HuH-7.5 (cell line): Measurements from ENCODE around the gene XRCC5.
"Not testable (repeated sequence)": the region's sequence is repeated elsewhere in the genome, so short reads cannot be mapped to it uniquely, and the experiment has no call there.

Experiments used
- DNase-seq: peaks from one replicate; pipeline ENCODE4 v3.0.0; 2011; ENCODE audit warnings: low spot score

Gene XRCC5

DNA sequence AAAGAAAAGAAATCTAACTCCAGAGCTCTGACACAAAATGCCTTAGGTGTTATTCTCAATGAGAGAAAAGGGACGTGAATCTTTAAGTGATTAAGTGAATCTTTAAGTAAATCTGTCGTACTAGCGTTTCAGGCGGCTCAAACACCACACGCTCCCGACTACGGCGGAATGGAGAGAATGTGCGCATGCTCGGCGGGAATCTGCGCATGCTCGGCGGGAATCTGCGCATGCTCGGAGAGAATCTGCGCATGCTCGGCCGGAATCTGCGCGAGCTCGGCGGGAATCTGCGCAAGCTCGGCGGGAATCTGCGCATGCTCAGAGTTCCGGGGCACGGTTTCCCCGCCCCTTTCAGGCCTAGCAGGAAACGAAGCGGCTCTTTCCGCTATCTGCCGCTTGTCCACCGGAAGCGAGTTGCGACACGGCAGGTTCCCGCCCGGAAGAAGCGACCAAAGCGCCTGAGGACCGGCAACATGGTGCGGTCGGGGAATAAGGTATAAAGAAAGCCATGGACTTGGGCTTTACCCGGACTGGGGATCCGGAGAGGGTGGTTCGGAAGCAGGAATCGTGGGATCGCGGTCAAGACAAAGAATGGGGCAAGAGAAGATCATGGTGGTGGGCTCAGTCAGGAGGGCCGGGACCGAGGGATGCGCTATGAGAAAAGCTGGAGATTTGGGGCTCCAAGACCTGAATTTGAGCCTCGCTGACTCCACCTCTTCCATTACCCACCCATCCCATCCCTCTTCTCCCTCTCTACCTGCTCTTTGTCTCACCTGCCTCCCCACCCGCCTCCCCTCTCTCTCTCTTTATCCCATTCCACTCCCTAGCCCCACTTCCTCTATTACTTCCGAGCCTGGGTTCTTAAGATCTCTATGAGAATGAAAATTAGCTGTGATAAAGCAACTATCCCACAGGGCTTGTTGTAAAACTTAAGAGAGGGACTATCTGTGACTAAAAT, at the start of gene XRCC5:
Gene XRCC5, plus strand, starts transcription at position 382 of the 955 bp plus-strand sequence. Its CDS starts 89 bp downstream, at position 471.
- peak; percentile 70 for DNase-seq

DNA sequence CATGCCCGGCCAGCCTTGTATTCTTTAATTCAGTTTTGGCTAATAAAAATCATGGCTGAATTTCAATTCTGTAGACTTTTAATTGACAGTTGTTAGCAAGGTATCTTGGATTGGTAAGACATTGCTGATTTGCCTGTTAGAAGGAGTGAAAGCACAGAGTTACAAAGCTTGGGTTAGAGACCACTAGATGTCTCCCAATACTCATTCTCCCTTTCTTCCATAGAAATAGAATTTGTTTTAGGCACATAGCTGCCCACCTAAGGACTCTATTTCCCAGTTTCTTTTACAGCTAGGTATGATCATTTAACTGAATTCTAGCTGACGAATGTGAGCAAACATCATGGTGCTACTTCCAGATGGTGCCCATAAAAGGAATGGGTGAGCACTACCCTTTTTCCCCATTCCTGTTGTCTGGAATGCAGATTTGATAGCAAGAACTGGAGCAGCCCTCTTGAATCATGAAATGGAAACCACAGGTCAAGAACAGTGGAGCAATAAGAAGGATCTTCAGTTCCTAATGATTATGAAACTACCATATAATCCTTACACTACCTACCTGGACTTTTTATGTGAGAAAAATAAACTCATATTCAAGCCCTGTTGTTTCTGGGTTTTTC, 45.0 kb upstream of the XRCC5 start:
- DNase-seq = no peak

DNA sequence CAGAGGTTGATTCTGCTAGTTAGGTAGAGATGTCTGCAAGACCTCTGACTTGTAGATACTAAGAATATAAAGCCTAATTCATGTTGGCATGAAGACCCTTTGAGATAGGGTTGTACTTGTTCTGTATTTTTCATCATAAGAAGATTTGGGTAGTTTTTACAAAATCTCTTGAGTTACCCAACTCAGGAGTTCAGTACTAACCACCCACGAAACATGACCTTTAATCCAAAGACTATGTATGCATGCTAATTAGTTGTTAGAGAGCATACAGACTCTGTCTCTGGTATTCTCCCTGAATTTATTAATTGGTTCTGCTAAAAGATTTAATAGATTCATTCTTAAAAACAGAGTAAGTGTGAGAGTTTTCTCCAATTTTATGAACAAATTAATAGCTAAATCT, 44.5 kb upstream of the XRCC5 start:
- no peak for DNase-seq

DNA sequence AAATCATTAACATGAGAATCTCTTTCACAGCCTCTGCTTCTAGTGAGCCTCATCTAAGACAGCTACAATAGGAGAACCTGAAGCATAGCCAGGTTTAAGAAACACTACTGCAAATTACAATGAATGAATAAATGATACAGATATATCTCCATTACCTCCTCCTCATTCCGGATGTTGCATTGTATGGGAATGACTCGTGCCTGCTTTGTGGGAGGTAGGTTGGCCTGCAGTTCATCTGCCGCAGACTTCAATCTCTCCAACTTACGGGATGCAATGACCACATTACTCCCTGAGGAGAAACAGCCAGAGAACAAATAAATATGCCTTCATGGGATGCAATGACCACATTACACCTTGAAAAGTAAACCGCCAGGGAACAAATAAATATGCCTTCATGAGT, 42.9 kb upstream of the XRCC5 start:
- no peak for DNase-seq

DNA sequence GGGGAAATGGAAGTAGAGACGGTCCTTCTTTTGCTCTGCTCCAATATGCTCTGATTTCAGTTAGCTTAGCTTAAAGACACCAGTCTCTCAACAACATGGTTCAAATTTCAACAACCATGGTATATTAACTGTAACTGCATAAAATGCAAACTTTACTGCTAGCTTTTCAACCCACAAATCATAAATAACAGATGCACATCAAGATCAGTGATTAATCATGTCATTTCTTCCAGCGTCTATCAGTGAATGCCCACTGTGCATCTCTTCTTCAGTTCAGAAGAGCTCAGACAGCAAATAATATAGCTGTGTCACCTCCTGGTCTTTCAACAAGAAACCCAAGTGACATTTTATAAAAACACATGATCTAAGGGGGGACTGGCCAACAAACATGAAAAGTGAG, 40.1 kb upstream of the XRCC5 start:
- no peak for DNase-seq

DNA sequence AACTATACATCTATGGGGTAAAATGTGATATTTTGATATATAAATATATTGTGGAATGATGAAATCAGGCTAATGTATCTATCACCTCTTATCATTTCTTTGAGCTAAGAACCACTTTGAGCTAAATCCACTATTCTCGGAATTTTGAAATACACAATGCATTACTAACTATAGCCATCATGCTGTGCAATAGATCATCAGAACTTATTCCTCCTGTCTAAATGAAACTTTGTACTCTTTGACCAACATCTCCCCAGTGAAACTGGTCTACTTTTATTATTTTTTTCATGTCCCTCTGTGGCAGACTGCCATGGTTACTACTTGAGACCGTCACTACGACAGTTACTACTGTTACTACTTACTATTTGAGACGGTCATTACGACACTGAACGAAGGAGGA, 39.0 kb upstream of the XRCC5 start:
- no peak for DNase-seq

DNA sequence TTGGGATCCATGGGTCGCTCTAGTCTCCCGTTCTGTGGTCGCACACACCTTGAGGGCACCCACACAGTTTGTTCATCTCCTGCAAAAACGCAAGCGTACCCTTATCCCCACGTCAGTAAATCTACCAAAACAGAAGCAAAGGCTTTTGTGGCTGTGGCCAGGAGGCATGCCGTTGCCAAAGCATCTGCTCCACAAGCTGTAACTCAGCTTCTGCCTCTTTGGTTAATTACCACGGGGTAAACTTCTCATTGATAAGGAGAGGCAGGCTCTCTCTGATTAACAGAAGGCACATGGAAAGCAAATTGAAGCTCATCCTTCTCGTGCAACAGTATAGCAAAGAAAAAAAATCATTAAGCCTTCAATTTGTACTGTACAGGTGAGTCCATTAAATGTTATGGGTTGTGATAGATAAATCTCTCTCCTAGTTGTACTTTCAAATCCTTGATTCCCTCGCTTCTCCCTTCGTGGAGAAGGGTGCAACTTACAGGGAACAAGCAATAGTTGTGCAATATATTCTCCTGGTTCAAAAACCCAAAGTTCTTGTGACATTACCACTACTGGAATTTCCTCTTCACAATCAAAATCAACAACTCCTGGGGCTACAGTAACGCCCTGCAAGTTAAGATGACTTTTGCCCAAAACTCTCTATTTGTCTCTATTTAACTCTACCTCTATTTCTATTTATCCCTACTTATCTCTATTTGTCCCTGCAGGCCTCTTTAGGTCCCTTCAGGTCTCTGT, 37.9 kb upstream of the XRCC5 start:
- no peak for DNase-seq

DNA sequence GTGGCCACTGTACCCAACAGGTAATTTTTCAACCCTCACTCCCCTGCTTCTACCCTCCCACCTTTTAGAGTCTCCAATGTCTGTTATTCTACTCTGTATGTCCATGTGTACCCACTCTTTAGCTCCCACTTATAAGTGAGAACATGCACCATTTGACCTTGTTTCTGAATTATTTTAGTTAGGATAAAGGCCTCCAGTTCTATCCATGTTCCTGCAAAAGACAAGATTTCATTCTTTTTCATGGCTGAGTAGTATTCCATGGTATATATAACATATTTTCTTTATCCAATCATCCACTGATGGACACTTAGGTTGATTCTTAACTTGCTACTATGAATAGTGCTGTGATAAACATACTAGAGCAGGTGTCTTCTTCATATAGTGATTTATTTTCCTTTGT, 36.7 kb upstream of the XRCC5 start:
- DNase-seq = no peak

DNA sequence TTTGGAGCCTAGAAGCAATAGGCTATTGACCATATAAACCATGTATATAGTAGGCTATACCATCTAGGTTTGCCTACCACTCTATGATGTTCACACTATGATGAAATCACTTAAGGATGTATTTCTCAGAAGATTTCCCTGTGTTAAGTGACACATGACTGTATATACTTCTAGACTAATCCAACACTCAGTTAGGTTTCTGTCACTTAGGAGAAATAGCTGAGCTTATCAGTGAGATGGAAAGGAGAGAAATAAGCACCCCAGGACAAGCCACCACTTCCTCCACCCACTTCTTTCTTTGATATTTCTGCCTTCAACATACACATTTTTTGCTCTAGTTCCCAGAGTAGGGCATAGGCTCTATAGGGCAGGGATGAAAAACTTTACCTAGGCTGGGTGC, 35.4 kb upstream of the XRCC5 start:
- DNase-seq = no peak

DNA sequence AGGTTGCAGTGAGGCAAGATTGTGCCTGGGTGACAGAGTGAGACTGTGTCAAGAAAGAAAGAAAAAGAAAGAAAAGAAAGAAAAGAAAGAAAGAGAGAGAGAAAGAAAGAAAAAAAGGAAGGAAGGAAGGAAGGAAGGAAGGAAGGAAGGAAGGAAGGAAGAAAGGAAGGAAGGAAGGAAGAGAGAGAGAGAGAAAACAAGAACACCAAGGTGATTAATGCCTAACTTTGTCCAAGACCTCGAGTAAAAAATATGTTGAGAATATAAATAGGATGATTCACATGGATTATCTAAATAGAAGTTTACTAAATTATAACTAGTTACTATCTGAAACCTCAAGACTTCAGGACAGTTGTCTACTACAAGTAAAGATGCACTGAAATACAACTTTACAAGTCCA, 34.8 kb upstream of the XRCC5 start:
- DNase-seq = no peak

DNA sequence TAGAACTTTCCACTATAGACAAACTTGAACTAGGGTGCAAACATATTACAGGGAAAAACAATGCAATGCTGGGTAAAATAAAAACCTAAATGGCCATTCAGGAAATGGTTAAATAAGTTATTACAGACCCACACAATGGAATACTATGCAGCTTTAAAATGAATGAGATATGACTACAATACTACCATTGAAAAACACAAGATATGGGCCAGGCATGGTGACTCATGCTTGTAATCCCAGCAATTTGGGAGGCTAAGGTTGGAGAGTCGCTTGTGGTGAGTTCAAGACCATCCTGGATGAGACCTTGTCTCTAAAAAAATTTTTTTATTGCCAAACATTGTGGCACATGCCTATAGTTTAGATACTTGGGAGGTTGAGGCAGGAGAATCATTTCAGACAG, 34.4 kb upstream of the XRCC5 start:
- DNase-seq = no peak

DNA sequence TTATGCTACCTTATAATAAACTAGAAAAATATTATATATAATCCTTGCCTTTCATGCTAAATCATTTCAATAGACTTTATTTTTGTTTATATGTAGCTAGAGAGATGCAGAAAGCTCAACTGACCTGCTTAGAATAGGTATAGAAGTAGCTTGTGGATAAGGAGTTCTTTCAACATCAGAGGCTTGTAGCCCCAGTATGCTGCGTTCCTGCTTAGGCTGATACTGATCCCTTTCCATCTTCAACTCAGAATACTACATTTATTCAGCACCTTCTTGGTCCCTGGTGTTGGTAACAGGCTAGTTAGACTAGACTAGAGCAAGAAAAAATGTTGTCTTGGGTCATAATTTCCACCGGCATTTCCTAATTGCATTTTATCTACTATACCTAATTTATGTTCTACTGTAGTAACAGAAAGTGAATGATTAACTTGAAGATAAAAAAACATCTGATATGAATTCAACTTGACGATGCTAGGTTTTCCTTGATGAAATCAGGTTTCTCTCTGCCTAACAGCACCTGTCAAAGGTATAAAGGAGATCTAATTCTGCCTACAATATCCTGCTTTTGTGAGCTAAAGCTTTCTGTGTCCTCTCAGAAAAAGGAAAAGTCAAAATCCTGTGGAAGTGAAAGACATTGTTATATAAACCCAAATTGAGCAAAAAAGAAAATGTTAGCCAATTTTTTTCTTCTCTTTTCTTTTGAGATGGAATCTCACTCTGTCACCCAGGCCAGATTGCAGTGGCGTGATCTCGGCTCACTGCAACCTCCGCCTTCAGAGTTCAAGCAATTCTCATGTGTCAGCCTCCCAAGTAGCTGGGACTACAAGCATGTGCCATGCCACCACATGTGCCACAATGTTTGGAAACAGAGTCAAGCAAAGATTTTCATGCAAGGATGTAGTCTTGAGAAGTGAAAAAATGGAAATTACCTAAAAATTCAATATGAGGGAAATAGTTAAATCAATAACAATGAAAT, 33.4 kb upstream of the XRCC5 start:
- no peak for DNase-seq

DNA sequence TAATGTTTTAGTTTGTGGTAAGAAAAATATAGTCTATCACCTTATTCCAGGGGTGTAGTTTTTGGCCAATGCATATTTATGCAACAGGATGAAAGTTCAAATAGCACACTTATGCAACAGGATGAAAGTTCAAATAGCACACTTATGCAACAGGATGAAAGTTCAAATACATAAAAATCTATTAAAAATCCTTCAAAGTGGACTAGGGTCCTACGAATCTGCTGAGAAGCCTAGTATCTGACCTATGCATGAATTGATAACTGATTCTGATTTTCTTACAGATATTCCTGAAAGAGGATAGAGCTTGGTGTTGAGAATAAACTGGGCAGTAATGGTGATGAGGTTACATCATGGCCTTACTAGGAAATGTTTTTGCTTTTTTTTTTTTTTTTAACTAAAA, 30.4 kb upstream of the XRCC5 start:
- DNase-seq = no peak

DNA sequence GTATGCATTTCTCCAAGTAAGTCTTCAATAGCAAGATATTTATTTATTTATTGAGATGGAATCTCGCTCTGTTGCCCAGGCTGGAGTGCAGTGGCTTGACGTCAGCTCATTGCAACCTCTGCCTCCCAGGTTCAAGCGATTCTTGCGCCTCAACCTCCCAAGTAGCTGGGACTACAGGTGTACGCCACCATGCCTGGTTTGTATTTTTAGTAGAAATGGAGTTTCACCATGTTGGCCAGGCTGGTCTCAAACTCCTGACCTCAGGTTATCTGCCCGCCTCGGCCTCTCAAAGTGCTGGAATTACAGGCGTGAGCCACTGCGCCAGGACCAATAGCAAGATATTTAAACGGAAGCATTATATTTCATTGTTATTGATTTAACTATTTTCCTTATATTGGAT, 29.1 kb upstream of the XRCC5 start:
- DNase-seq = not testable (repeated sequence)

DNA sequence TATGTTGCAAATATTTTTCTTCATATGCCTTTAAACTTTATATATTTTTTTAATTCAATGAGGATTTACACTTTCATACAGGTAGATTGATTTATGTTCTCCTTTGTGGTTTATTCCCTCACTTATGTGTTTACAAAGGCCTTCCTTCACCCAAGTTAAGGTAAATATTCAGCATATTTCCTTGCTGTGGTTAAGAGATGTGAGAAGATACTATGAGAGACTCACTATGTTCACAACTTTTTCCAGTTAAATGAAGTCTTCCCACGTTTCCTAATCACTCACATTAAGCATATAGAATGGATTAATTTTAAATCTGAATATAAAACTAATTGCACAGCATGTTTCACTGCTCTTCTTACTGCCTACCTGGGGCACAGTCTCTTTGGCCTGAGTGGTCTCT, 28.1 kb upstream of the XRCC5 start:
- no peak for DNase-seq

DNA sequence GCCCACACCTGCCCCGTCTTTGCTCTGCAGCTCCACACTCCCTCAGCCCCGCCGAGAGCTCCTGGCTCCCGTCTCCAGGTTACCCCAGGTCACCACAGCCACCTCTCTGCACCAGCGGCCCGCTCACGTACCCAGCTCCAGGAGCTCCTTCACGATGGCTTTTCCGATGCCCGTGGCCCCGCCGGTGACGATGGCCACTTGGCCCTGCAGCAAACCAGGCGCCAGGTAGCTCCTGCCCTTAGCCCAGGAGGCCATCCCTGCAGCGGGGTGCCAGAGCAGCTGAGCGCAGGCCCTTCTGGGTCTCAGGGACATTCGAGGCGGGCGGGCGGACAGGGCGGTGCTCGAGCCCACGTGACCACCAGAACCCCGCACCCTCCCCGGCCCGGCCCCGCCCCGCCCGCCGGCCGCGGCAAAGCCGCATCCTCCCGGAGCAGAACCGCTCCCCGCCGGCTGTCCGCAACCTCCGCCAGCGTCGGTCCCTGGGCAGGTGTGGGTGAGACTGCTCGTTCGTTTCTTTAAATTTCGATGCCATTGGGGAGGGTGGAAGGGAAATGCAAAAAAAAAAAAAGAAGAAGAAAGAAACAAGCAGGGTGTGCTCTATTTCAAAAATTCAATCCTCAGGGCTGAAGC, 27.5 kb upstream of the XRCC5 start, which contains the start of the genes PECR and TMEM169:
Gene PECR, minus strand, starts transcription at position 323 of the 630 bp plus-strand sequence. Its CDS starts 68 bp downstream, at position 255.
Gene TMEM169, plus strand, starts transcription at position 433 of the 630 bp plus-strand sequence. CDS start 14,045 bp downstream, outside the sequence.
- DNase-seq = peak; percentile 81

DNA sequence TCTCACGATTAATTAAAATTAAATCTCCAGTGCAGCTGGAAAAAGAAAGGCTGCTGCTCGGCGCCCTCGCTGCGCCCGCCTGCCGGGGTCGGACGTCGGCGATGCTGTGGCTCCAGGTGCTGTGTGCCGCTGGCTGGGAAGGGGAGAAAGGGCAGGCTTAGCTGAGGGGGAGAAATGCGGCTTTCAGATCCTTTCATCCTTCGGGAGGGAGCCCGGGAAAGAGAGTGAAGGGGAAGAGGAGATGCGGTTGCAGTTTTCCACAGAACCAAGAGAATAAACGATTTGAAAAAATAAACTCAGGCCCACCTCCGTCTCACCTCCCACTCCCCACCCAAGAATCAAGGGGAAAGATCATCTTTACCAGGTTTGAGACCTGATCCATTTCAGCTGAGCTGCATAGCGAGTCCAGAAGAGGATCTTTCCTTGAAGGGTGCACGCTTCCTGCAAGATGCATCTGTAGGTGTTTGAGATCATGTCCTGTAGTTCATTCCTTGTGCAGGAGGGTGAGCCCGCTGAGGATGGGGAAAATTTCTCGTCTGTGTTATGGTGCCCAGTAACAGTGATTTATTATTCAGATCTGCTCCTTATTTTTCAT, 26.9 kb upstream of the XRCC5 start:
- DNase-seq = peak; percentile 42

DNA sequence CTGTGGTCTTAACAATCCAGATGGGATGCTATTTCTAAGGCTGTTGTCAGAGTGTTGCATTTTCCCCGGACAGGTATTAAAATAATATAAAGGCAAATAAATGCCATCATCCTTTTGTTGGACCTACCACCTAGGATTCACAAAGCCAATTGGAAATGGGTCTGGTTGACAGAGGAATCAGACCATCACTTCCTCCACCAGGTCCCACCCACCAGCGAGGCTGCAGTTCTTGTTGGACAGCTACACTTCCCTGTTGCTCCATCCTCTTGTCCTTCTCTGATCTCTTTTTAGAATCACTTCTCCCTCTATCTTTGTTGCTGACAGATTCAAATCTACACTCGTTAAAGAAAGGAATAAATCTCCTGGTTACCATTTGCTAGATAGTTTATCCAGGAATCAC, 26.3 kb upstream of the XRCC5 start:
- DNase-seq = no peak

DNA sequence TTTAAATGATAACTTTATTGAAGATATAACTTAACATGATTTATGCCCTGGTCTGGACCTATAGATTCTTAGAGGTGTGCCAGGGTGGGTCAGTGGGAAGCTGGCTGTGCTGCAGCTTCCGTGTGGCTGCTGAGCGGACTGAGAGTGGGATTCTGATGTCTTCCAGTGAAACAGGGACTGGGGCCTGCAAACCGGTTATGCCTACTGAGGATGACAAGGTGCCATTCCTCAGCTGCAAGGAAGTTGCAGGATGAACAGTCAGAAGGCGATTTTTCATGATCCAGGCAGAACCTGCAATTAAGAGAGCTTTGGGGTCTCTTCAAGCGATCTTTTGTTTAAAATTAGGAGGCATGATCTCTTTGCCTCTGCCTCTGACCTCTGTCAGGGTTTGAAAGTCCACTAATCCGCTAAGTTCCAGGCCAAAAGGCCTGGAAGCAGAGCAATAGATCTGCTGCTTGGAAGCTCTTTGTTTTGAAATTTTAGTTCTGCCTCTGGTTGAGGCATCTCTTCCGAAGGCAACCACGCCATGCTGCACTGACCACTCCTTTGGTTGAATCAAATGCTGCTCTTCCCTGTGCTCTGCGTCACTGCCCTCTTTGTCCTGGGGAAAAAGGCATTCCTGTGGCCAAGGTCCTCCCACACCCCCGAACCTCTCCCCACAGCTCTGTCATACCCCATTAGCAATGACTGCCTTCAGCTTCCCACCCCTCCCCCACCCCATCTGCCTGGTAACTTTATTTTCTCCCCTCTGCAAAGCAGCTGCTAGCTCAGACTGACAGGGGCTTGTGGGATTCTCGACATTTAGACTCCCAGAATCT, 25.5 kb upstream of the XRCC5 start:
- no peak for DNase-seq

DNA sequence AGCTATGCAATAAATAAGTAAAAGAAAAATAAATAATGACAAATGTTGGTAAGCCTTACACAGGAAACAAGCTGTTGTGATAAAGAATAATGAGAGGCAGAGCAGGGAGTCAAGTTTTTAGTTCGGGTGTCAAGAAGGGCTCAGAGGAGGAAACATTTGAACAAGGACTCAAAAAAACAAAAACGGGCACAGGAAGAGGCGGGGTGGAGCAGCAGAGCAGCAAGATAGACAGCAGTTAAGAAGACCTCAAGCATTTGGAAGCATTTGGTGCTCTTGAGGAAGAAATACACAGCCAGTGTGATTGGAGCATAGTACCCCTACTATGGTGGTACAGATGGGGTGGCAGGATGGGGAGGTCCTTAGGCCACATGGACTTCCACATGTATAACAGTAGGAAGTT, 24.6 kb upstream of the XRCC5 start:
- no peak for DNase-seq
